COLO668 (cell line): ENCODE results near the gene INHBB.

ENCODE experiments used
- DNase-seq: peaks from one replicate; lab custom pipeline; 2025; ENCODE audit not compliant: unreplicated experiment; lab: John Stamatoyannopoulos, UW

The INHBB gene

GRCh38 chr2:120341977-120342376 is 4.0 kb upstream of the INHBB start:
- no peak for DNase-seq

- DNase-seq, result no peak
These were observed 3.5 kb upstream of the INHBB start for GRCh38 chr2:120342446-120342845.

GRCh38 chr2:120343100-120343432 is 2.9 kb upstream of the INHBB start:
- no peak for DNase-seq

GRCh38 chr2:120343433-120344105 is 2.4 kb upstream of the INHBB start:
- peak; percentile 89 for DNase-seq

GRCh38 chr2:120344214-120344975 is 1.5 kb upstream of the INHBB start:
- peak; percentile 77 for DNase-seq

GRCh38 chr2:120344976-120345581 is 857 bp upstream of the INHBB start:
- DNase-seq, result peak; percentile 74

- peak; percentile 61 for DNase-seq
These were observed 328 bp upstream of the INHBB start for GRCh38 chr2:120345608-120346007.

GRCh38 chr2:120346667-120347358 is 877 bp downstream of the INHBB start:
- peak; percentile 74 for DNase-seq

GRCh38 chr2:120347396-120348060 is 1.6 kb downstream of the INHBB start:
- DNase-seq, result peak; percentile 28

- peak; percentile 55 for DNase-seq
These were observed 2.3 kb downstream of the INHBB start for GRCh38 chr2:120348134-120348736.

GRCh38 chr2:120348737-120349439 is 3.0 kb downstream of the INHBB start:
- no peak for DNase-seq

- DNase-seq, result no peak
These were observed 3.5 kb downstream of the INHBB start for GRCh38 chr2:120349440-120349921.

- no peak for DNase-seq
These were observed 4.1 kb downstream of the INHBB start for GRCh38 chr2:120350080-120350479.

GRCh38 chr2:120350801-120351320 is 4.9 kb downstream of the INHBB start:
- DNase-seq, result no peak

- DNase-seq, result no peak
These were observed 7.0 kb downstream of the INHBB start for GRCh38 chr2:120352696-120353590.

- no peak for DNase-seq
These were observed 7.6 kb downstream of the INHBB start for GRCh38 chr2:120353591-120353898.

GRCh38 chr2:120353931-120354330 is 8.0 kb downstream of the INHBB start:
- no peak for DNase-seq

GRCh38 chr2:120354467-120354866 is 8.5 kb downstream of the INHBB start:
- DNase-seq, result no peak
